HTR-8/SVneo (cell line): ENCODE results near the gene PRR12.

Experiments
- DNase-seq: peaks from one replicate; pipeline ENCODE4 v3.0.0; 2011; ENCODE audit warnings: low spot score, mixed read lengths; ENCODE audit not compliant: insufficient read length
- FAIRE-seq: peaks from 2 replicates; lab custom pipeline; 2011; peaks lifted over from hg19 to GRCh38; lab: Jason Lieb, UNC

PRR12 gene

GRCh38 chr19:49658566-49659442 is 67.8 kb downstream of the PRR12 start:
- FAIRE-seq (no peak), DNase-seq (no peak)

DNA sequence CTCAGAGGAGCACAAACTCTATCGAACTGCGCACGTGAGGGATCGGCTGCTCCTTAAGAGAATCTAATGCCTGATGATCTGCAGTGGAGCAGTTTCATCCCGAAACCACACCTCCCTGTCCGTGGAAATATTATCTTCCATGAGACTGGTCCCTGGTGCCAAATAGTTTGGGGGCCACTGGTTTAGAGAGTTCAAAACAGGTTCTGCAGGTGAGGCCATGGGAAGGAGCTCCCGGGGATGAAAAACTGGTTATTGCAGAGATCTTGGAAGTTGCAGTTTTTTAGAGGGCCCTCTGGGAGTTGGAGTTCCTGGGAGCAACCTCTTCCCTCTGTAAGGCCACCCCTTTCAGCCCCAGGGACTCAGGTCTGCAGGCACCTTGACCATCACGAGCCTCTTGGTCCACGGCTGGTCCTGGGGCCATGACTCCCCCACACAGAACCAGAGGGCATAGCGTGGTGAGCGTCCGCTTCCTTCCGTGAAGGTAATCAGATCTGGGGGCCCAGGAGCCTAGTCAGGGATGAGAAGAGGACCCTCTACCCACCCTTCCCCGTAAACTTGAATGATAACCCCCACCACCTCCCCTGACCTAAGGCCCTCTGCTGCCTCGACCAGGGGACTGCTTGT is 69.5 kb downstream of the PRR12 start:
- DNase-seq (no peak), FAIRE-seq (no peak)

GRCh38 chr19:49662011-49662410 is 71.0 kb downstream of the PRR12 start:
- no peak for FAIRE-seq
- DNase-seq: no peak

GRCh38 chr19:49663224-49663623 is 72.2 kb downstream of the PRR12 start:
- DNase-seq: no peak
- no peak for FAIRE-seq

GRCh38 chr19:49664171-49665035 is 73.4 kb downstream of the PRR12 start:
- FAIRE-seq: peak; percentile 78
- DNase-seq: peak; percentile 81

DNA sequence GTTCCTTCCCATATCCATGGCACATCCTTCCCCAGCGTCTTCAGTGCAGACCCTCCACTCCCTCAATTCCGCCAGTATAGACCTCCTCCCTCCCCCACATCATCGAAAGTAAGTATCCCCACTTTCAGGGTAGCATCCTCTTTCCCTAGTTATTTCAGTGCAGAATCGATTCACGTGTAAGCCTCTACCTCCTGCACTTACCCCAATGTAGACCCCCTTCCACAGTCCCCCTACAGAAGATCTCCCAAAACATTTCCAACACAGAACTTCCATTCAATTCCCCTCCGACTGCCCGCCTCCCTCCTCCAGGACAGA is 74.0 kb downstream of the PRR12 start:
- no peak for DNase-seq
- no peak for FAIRE-seq

DNA sequence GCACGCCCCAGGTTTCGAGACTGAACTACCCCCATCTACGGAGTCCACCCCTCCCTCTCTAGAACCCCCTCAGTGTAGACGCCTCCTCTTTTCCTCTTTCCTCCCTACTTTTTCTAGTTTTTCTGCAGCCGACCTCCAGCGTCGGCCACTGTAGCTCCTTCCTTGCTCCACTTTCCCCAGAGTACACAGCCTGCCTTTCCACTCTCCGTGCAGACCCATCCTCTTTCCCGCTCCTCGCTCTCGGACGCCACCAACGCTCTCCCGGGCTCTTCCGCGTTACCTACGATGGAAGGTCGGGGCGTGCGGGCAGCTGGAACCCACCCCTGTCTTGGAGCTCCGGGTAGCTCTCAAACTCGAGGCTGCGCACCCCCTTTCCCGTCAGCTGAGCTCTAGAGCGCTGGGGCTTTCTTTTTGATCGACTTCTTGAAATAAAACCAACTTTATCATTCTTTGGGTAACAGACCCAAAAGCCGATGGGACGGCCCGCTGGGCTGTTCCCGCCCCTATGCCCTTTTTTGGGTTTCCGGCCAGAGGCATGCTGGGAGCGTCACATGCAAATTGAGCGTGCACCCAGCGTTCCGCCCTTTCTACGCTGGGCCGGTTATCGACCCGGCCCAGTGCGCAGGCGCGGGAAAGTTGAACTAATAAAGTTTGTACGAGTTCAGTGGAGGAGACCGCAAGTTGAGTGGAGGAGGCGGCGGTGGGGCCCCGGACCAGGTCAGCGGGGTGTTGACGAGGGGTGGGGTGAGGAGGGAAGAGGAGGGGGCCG is 74.6 kb downstream of the PRR12 start, which contains the start of the genes BCL2L12 and IRF3:
Gene BCL2L12 (plus strand): TSS at position 583 of the 769 bp plus-strand sequence. CDS start 760 bp downstream, outside the sequence.
Gene IRF3 (minus strand): TSS at position 507 of the 769 bp plus-strand sequence. CDS start 1,019 bp downstream, outside the sequence.
- DNase-seq (peak; percentile 92), FAIRE-seq (peak; percentile 79)

GRCh38 chr19:49666120-49666444 is 75.1 kb downstream of the PRR12 start:
- no peak for FAIRE-seq
- no peak for DNase-seq

DNA sequence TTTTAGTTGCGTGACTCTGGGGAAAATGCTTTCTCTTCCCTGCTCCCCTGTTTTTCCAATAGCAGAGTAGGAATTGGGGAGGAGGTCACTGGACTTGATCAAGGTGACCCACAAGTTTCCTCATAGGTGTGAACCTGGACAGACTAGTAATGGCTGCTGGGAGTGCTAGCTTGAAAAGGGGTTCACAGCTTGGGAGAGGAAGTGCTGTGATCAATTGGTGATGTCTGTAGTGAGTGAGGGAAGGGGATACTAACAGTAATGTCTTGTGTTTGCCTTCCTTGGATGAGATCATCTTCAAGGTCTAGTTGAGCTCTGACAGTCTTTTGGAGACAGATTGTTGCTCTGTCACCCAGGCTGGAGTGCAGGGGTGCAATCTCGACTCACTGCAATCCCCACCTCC is 76.5 kb downstream of the PRR12 start:
- FAIRE-seq: no peak
- DNase-seq: no peak

DNA sequence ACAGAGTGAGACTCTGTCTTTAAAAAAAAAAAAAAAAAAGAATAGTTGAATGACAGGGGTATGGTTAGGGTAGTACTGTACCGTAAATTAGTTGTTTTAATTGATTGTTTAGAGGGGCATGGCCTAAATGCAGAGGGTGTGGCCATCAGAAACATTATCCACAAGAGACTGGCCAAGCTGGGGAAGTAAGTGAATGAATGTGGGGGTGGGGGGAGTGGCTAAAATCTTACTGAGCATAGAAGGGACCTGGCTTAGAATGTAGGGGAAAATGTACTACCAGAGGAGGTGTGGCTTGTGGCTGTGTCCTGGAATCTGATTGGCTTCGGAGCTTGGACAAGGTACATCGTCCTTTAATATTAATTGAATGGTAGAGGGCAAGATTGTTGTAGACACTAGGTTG is 78.5 kb downstream of the PRR12 start:
- FAIRE-seq (no peak), DNase-seq (no peak)

DNA sequence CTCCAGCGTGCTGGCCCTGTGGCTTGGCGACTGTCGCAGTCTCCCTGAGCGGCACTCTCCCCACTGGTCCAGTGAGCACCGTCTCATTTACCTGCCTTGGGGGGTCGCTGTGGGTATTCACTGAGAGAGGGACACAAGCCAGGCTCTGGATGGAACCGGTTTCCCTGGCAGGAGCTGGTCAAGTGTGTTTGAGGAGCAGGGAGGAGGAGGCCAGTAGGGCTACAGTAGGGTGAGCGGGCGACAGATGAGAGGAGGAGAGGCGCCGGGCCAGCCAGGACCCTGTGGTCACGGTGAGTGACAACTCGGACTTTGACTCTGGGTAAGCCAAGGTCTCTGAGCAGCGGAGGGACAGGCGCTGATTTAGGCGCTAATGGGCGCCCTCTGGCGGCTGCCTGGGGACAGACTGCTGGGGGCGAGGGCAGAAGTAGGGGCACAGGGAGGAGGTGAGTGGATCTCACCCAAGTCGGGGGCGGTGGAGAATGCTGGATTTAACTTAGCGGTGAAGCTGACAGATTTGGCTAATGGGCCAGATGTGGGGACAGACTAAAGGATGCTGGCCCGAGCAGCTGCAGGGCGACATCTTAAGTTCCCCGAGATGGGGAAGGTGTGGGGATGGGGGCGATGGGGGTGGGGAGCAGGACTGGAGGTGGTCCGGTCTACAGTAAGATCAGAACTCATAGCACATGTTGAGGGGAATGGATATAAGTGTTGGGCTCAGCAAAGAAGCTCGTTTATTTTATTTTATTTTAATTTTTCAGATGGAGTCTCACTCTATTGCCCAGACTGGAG is 81.3 kb downstream of the PRR12 start:
- DNase-seq (peak; percentile 82), FAIRE-seq (peak; percentile 51)
